GM12878 (cell line): ENCODE data around the gene MYO15A. TPM values are rescaled to one million over a fixed set of nuclear protein-coding genes. Genes with fewer than 3 reads are reported as not detected.
A peak's percentile ranks its signal among the peaks of the same experiment; 100 is the strongest.

Source experiments
- ATAC-seq: fragments of 200-7000 bp; cut with Tn5 transposase; 3 replicates; pipeline ENCODE4 v1.9.1; 2020; ENCODE audit warnings: mild to moderate bottlenecking, moderate library complexity
- BruUV-seq: library from RNA; stranded (reverse); fragments of 400-500 nt; replicated peaks from 2 replicates; lab custom pipeline; 2021; lab: Mats Ljungman, UMichigan
- CTCF ChIA-PET: fragments of 300-600 bp; sonication (Branson Sonifier 250); formaldehyde crosslinking; extraction: SDS; loops from one replicate; lab custom pipeline; 2021; ENCODE audit warnings: inconsistent platforms; lab: Yijun Ruan, JAX
- POLR2A ChIA-PET: fragments of 350-600 bp; formaldehyde crosslinking; extraction: SDS; loops from one replicate; lab custom pipeline; 2021; ENCODE audit warnings: inconsistent platforms; lab: Charles Lee
- RAD21 ChIA-PET: fragments of 300-600 bp; sonication (Branson Sonifier 250); formaldehyde crosslinking; loops from one replicate; lab custom pipeline; 2023; ENCODE audit warnings: antibody characterized with exemption; ENCODE audit not compliant: unreplicated experiment; lab: Charles Lee
- SMC1A ChIA-PET: fragments of 300-600 bp; sonication (Branson Sonifier 250); formaldehyde crosslinking; loops from one replicate; lab custom pipeline; 2023; ENCODE audit not compliant: unreplicated experiment, uncharacterized antibody; lab: Charles Lee
- DNase-seq: peaks from one replicate; pipeline ENCODE4 v3.0.0-alpha.2; 2011; ENCODE audit warnings: low read depth, low spot score
- FAIRE-seq: peaks from 3 replicates; lab custom pipeline; 2011; peaks lifted over from hg19 to GRCh38; lab: Jason Lieb, UNC
- H2AFZ ChIP-seq: 2 replicates; pipeline ENCODE4 v1.6.0; 2011; ENCODE audit warnings: low read depth, low read length, control low read depth; ENCODE audit not compliant: control insufficient read depth
- H3K27ac ChIP-seq: 2 replicates; pipeline ENCODE4 v1.5.1; 2011; ENCODE audit warnings: control low read depth; ENCODE audit not compliant: control insufficient read depth, insufficient read depth
- H3K27me3 ChIP-seq, 2 experiments: replicated peaks in 1 of 2; 2 replicates each; pipeline versions ENCODE4 v1.6.0 to v1.6.1; 2011; ENCODE audit warnings: low read length in 1 of 2; ENCODE audit not compliant: control insufficient read depth in 2 of 2, insufficient read depth in 2 of 2
- H3K36me3 ChIP-seq, 2 experiments: 2 replicates each; pipeline ENCODE4 v1.5.1; 2011; ENCODE audit warnings: low read length in 1 of 2; ENCODE audit not compliant: control insufficient read depth in 2 of 2, insufficient read depth in 2 of 2
- H3K4me1 ChIP-seq: 2 replicates; pipeline ENCODE4 v1.6.1; 2011; ENCODE audit warnings: mild to moderate bottlenecking, low read length, moderate library complexity, mixed read lengths; ENCODE audit not compliant: control insufficient read depth, insufficient read depth
- H3K4me2 ChIP-seq: 2 replicates; pipeline ENCODE4 v1.6.0; 2011; ENCODE audit warnings: control low read depth; ENCODE audit not compliant: control insufficient read depth, insufficient read depth
- H3K4me3 ChIP-seq: fragments of 200-600 bp; sonication (generic); 2 replicates; pipeline ENCODE4 v1.5.1; 2016
- H3K79me2 ChIP-seq: 2 replicates; pipeline ENCODE4 v1.6.0; 2011; ENCODE audit warnings: low read length; ENCODE audit not compliant: control insufficient read depth, insufficient read depth
- H3K9ac ChIP-seq: 2 replicates; pipeline ENCODE4 v1.8.0; 2011; ENCODE audit warnings: low read length, control low read depth, mixed read lengths; ENCODE audit not compliant: control insufficient read depth, insufficient read depth
- H3K9me3 ChIP-seq: replicated peaks from 3 replicates; pipeline ENCODE4 v1.5.1; 2011; ENCODE audit warnings: mild to moderate bottlenecking, low read length; ENCODE audit not compliant: control insufficient read depth, insufficient read depth
- H4K20me1 ChIP-seq: 2 replicates; pipeline ENCODE4 v1.6.0; 2011; ENCODE audit not compliant: control insufficient read depth, insufficient read depth
- BACH1 ChIP-seq: fragments of 450-650 bp; IDR thresholded peaks from 2 replicates; pipeline ENCODE4 v1.6.1; 2017; ENCODE audit warnings: mild to moderate bottlenecking, borderline replicate concordance
- BRCA1 ChIP-seq: IDR thresholded peaks from 2 replicates; pipeline ENCODE4 v1.6.1; 2011; ENCODE audit warnings: low read depth, low read length, improper control_type of control experiment
- CBX5 ChIP-seq: sonication (generic); IDR thresholded peaks from 2 replicates; pipeline ENCODE4 v1.6.1; 2016; ENCODE audit warnings: low read depth, moderate library complexity, mild to moderate bottlenecking, inconsistent platforms
- HDGF ChIP-seq: fragments of 450-650 bp; IDR thresholded peaks from 2 replicates; pipeline ENCODE4 v1.6.1; 2016; ENCODE audit warnings: antibody characterized with exemption
- JUND ChIP-seq: IDR thresholded peaks from 2 replicates; pipeline ENCODE4 v1.6.1; 2012; ENCODE audit warnings: low read depth, mild to moderate bottlenecking, low read length, improper control_type of control experiment, moderate library complexity
- NFIC ChIP-seq: IDR thresholded peaks from 2 replicates; pipeline ENCODE4 v1.6.1; 2012; ENCODE audit warnings: low read depth, mild to moderate bottlenecking, inconsistent platforms, low read length, moderate library complexity
- REST ChIP-seq: IDR thresholded peaks from 2 replicates; pipeline ENCODE4 v1.6.1; 2012; ENCODE audit warnings: mild to moderate bottlenecking, low read depth, low read length
- SP1 ChIP-seq: IDR thresholded peaks from one replicate; pipeline ENCODE4 v1.6.1; 2011; ENCODE audit warnings: low read depth, low read length
- TCF12 ChIP-seq: IDR thresholded peaks from 2 replicates; pipeline ENCODE4 v1.6.1; 2011; ENCODE audit warnings: low read depth, mild to moderate bottlenecking, low read length
- ZZZ3 ChIP-seq: IDR thresholded peaks from 2 replicates; pipeline ENCODE4 v1.6.1; 2011; ENCODE audit warnings: low read depth; ENCODE audit not compliant: control insufficient read depth, insufficient read length
- WGBS: methylation state at CpG from one replicate; pipeline ENCODE4 v1.1.6; 2016; ENCODE audit warnings: low lambda C conversion rate; ENCODE audit not compliant: insufficient replicate concordance, insufficient coverage; ENCODE audit errors: missing lambda C conversion rate; 5-methylcytosine and 5-hydroxymethylcytosine counted together
- in situ Hi-C: fragments of 300-500 bp; cut with MboI; formaldehyde crosslinking; loops from 9 replicates; pipeline ENCODE4 v1.14.3; 2018; ENCODE audit warnings: mixed read lengths
- intact Hi-C: fragments of 100-400 bp; cut with micrococcal nuclease; formaldehyde crosslinking; loops from one replicate; pipeline ENCODE4 v1.14.2; 2022; ENCODE audit not compliant: unreplicated experiment
- polyA plus RNA-seq, 11 experiments: library from polyadenylated mRNA; depleted of rRNA in 4 of 11; unstranded in 6 of 11; stranded (reverse) in 5 of 11; fragments of >200 nt; fragmentation: Nextera tagmentation in 4 of 11; fragmentation: Illumina TruSeq in 1 of 11; extraction: Ambion mirVana in 4 of 11; extraction: Trizol in 1 of 11; gene quantifications; 1 replicate in 1 of 11; 2 replicates in 10 of 11; pipeline versions ENCODE4 v1.2.1 to v1.2.3, GENCODE V29; 2011 to 2016; ENCODE audit warnings: inconsistent platforms in 2 of 11, missing spikeins in 2 of 11, low read depth in 1 of 11
- total RNA-seq, 4 experiments: library from RNA; depleted of rRNA in 3 of 4; stranded (reverse); fragments of >200 nt in 3 of 4; fragmentation: Illumina TruSeq in 1 of 4; extraction: Trizol in 1 of 4; gene quantifications; 2 replicates each; pipeline versions ENCODE4 v1.2.1 to v1.2.3, GENCODE V29; 2013 to 2021
- TF ChIP-seq, protein P1 (sequence below): IDR thresholded peaks from 2 replicates; pipeline ENCODE4 v1.6.1; 2012; ENCODE audit warnings: improper control_type of control experiment, low read depth, low read length; ENCODE audit not compliant: insufficient replicate concordance

The MYO15A gene
- total and polyA plus RNA-seq, 10 of the 15 experiments (the other 5 are each of a cell fraction or from before 2014, with no cell fraction given), result 0.03 to 0.77 (median 0.21) TPM; not detected in 4

DNA sequence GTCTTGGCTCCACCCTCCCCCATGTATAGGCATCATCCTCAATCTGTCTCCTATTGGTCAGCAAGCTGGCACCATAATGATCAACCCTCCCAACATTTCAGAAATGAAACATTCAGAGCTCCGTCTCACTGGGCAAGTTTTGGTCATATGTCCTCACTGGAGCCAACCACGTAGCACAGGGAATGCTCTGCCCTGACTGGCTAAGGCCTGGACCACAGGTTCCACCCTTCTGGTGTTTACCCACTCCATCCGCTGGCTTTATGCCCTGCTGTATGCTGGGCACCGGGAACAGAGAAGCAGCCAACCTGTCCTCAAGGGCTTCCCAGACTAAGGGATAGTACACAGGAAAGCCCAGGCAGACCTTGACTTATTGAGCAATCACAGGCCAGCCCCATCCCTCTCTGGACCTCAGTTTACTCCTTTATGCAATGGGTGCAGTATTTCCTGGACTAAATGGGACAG, 20.5 kb downstream of the MYO15A start:
- ATAC-seq (peak; percentile 65), DNase-seq (no peak), FAIRE-seq (no peak)
- intact Hi-C loops, result no loop called here
- WGBS, result 41% methylated on average over 4 of the region's 4 CpGs
- Histone ChIP-seq H3K36me3 (no peaks in the 10 kb centered on the region), H4K20me1 (no peaks in the 10 kb centered on the region), H3K9me3 (no peaks in the 10 kb centered on the region), H3K4me3 (no peak overlapping the region), H3K4me1 (no peaks in the 10 kb centered on the region), H3K4me2 (no peak overlapping the region), H2AFZ (no peak overlapping the region), H3K9ac (no peak overlapping the region), H3K27ac (no peak overlapping the region), H3K79me2 (no peaks in the 10 kb centered on the region), H3K27me3 (no peaks in the 10 kb centered on the region; a peak in 1 of 4 replicates)
- CTCF ChIA-PET, result interaction anchor here (1.0 kb wide), 1 partner anchor 8 kb away, joined by 3 read pairs; no protein-coding TSS in a partner anchor
- SMC1A ChIA-PET, result no interaction called here
- TF ChIP-seq SP1, result no peak
- TF ChIP-seq TCF12, result no peak
- TF ChIP-seq REST, result no peak
- no peak for TF ChIP-seq BRCA1
- no peak for TF ChIP-seq ZZZ3
- TF ChIP-seq HDGF, result no peak
- no peak for TF ChIP-seq NFIC
- TF ChIP-seq, protein P1, sequence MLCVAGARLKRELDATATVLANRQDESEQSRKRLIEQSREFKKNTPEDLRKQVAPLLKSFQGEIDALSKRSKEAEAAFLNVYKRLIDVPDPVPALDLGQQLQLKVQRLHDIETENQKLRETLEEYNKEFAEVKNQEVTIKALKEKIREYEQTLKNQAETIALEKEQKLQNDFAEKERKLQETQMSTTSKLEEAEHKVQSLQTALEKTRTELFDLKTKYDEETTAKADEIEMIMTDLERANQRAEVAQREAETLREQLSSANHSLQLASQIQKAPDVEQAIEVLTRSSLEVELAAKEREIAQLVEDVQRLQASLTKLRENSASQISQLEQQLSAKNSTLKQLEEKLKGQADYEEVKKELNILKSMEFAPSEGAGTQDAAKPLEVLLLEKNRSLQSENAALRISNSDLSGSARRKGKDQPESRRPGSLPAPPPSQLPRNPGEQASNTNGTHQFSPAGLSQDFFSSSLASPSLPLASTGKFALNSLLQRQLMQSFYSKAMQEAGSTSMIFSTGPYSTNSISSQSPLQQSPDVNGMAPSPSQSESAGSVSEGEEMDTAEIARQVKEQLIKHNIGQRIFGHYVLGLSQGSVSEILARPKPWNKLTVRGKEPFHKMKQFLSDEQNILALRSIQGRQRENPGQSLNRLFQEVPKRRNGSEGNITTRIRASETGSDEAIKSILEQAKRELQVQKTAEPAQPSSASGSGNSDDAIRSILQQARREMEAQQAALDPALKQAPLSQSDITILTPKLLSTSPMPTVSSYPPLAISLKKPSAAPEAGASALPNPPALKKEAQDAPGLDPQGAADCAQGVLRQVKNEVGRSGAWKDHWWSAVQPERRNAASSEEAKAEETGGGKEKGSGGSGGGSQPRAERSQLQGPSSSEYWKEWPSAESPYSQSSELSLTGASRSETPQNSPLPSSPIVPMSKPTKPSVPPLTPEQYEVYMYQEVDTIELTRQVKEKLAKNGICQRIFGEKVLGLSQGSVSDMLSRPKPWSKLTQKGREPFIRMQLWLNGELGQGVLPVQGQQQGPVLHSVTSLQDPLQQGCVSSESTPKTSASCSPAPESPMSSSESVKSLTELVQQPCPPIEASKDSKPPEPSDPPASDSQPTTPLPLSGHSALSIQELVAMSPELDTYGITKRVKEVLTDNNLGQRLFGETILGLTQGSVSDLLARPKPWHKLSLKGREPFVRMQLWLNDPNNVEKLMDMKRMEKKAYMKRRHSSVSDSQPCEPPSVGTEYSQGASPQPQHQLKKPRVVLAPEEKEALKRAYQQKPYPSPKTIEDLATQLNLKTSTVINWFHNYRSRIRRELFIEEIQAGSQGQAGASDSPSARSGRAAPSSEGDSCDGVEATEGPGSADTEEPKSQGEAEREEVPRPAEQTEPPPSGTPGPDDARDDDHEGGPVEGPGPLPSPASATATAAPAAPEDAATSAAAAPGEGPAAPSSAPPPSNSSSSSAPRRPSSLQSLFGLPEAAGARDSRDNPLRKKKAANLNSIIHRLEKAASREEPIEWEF, result no peak
- no peak for TF ChIP-seq BACH1
- no peak for TF ChIP-seq CBX5
- no peak for TF ChIP-seq JUND
- POLR2A ChIA-PET, result no interaction called here
- in situ Hi-C loops, result no loop called here
- no TSS peak for BruUV-seq
- RAD21 ChIA-PET, result no interaction called here
